HCT116 (cell line): ENCODE measurements around the gene SNED1. TPM values are rescaled to one million over a fixed set of nuclear protein-coding genes. Genes with fewer than 3 reads are reported as not detected.

Experiments used
- ATAC-seq: fragments of 200-7000 bp; cut with Tn5 transposase; 2 replicates; pipeline ENCODE4 v1.9.1; 2020; ENCODE audit warnings: mild to moderate bottlenecking, moderate library complexity
- BruUV-seq: library from RNA; stranded (reverse); fragments of 400-500 nt; replicated peaks from 2 replicates; lab custom pipeline; 2021; lab: Mats Ljungman, UMichigan
- CTCF ChIA-PET: fragments of 300-600 bp; sonication (Branson Sonifier 250); formaldehyde crosslinking; loops from one replicate; lab custom pipeline; 2021; ENCODE audit warnings: antibody characterized with exemption; lab: Charles Lee
- POLR2A ChIA-PET: fragments of 300-600, 350-600 bp; sonication (Branson Sonifier 250); formaldehyde crosslinking; loops from one replicate; lab custom pipeline; 2021; ENCODE audit warnings: antibody characterized with exemption; lab: Charles Lee
- RAD21 ChIA-PET, 2 experiments: fragments of 300-600 bp; sonication (Branson Sonifier 250); formaldehyde crosslinking; loops; one replicate each; lab custom pipeline; 2023; ENCODE audit warnings: low total read pairs in 2 of 2; ENCODE audit not compliant: uncharacterized antibody in 2 of 2, unreplicated experiment in 2 of 2, low non-redundant PET in 1 of 2; lab: Charles Lee
- DNase-seq: peaks from one replicate; pipeline ENCODE4 v3.0.0-alpha.2; 2010; ENCODE audit warnings: low read depth, low spot score
- H2AFZ ChIP-seq: fragments of 200-600 bp; shearing (Covaris generic), sonication (generic); 2 replicates; pipeline ENCODE4 v1.6.1; 2017; ENCODE audit warnings: low read depth, mixed run types, mixed read lengths, antibody characterized with exemption, low read length; ENCODE audit not compliant: poor library complexity, severe bottlenecking
- H3K27ac ChIP-seq: 2 replicates; pipeline ENCODE4 v1.5.1; 2012; ENCODE audit warnings: low read depth, low read length
- H3K27me3 ChIP-seq: fragments of 200-600 bp; sonication (generic); 2 replicates; pipeline ENCODE4 v1.6.1; 2016; ENCODE audit warnings: mixed run types, low read length, mixed read lengths; ENCODE audit not compliant: insufficient read depth
- H3K36me3 ChIP-seq, 2 experiments: fragments of 200-500 bp in 1 of 2; fragments of 200-600 bp in 1 of 2; sonication (Bioruptor generic) in 1 of 2; sonication (generic) in 1 of 2; 2 replicates each; pipeline versions ENCODE4 v1.5.1 to v1.6.1; 2014 to 2016; ENCODE audit warnings: low read length in 2 of 2, inconsistent platforms in 1 of 2, mixed read lengths in 1 of 2, mixed run types in 1 of 2; ENCODE audit not compliant: insufficient read depth in 2 of 2, control insufficient read depth in 1 of 2
- H3K4me1 ChIP-seq, 2 experiments: fragments of 200-600 bp in 1 of 2; sonication (generic) in 1 of 2; 2 replicates each; pipeline versions ENCODE4 v1.5.1 to v1.6.1; 2012 to 2017; ENCODE audit warnings: low read length in 2 of 2, inconsistent platforms in 1 of 2, mild to moderate bottlenecking in 1 of 2, mixed read lengths in 1 of 2, mixed run types in 1 of 2, moderate library complexity in 1 of 2; ENCODE audit not compliant: insufficient read depth in 2 of 2, control insufficient read depth in 1 of 2
- H3K4me2 ChIP-seq: fragments of 200-600 bp; sonication (generic); 2 replicates; pipeline ENCODE4 v1.6.1; 2017; ENCODE audit warnings: mixed run types, low read length, mixed read lengths
- H3K4me3 ChIP-seq, 2 experiments: fragments of 200-600 bp in 1 of 2; sonication (generic) in 1 of 2; replicated peaks in 1 of 2; 2 replicates each; pipeline ENCODE4 v1.5.1; 2011 to 2016; ENCODE audit warnings: low read length in 2 of 2, control low read depth in 1 of 2, low read depth in 1 of 2, mild to moderate bottlenecking in 1 of 2, mixed read lengths in 1 of 2, mixed run types in 1 of 2
- H3K79me2 ChIP-seq: fragments of 200-600 bp; sonication (generic); 2 replicates; pipeline ENCODE4 v1.6.1; 2017; ENCODE audit warnings: mild to moderate bottlenecking, mixed run types, low read length, moderate library complexity, mixed read lengths; ENCODE audit not compliant: insufficient read depth
- H3K9ac ChIP-seq: fragments of 200-600 bp; sonication (generic); 2 replicates; pipeline ENCODE4 v1.6.1; 2016; ENCODE audit warnings: low read length, mixed read lengths
- H3K9me2 ChIP-seq: fragments of 200-600 bp; sonication (generic), shearing (Covaris generic); 2 replicates; pipeline ENCODE4 v1.6.1; 2017; ENCODE audit warnings: mixed run types, mild to moderate bottlenecking, moderate library complexity; ENCODE audit not compliant: insufficient read depth
- H3K9me3 ChIP-seq, 2 experiments: fragments of 200-500 bp in 1 of 2; fragments of 200-600 bp in 1 of 2; sonication (Bioruptor generic) in 1 of 2; sonication (generic) in 1 of 2; 2 replicates each; pipeline ENCODE4 v1.6.1; 2014 to 2017; ENCODE audit warnings: low read length in 2 of 2, mixed read lengths in 2 of 2, inconsistent platforms in 1 of 2, low read depth in 1 of 2, mild to moderate bottlenecking in 1 of 2, mixed run types in 1 of 2, moderate library complexity in 1 of 2; ENCODE audit not compliant: control insufficient read depth in 1 of 2, insufficient read depth in 1 of 2
- H4K20me1 ChIP-seq: fragments of 200-600 bp; sonication (generic), shearing (Covaris generic); 2 replicates; pipeline ENCODE4 v1.6.1; 2017; ENCODE audit warnings: mixed run types, mild to moderate bottlenecking, moderate library complexity; ENCODE audit not compliant: insufficient read depth
- CBX3 ChIP-seq: IDR thresholded peaks from 2 replicates; pipeline ENCODE4 v1.6.1; 2012; ENCODE audit warnings: low read depth
- CEBPB ChIP-seq: IDR thresholded peaks from 2 replicates; pipeline ENCODE4 v1.6.1; 2012; ENCODE audit warnings: low read depth
- CTCF ChIP-seq, 3 experiments: fragments of 200-600 bp in 1 of 3; sonication (generic) in 1 of 3; IDR thresholded peaks in 2 of 3; conservative IDR thresholded peaks in 1 of 3; 2 replicates each; pipeline ENCODE4 v1.5.1; 2012 to 2017; ENCODE audit warnings: low read depth in 2 of 3, low read length in 2 of 3, antibody characterized with exemption in 1 of 3, borderline replicate concordance in 1 of 3, control low read depth in 1 of 3, mild to moderate bottlenecking in 1 of 3, mixed read lengths in 1 of 3, mixed run types in 1 of 3, moderate library complexity in 1 of 3; ENCODE audit not compliant: insufficient read depth in 1 of 3
- EGR1 ChIP-seq: IDR thresholded peaks from 2 replicates; pipeline ENCODE4 v1.6.1; 2012; ENCODE audit warnings: low read depth
- ELF1 ChIP-seq: IDR thresholded peaks from 2 replicates; pipeline ENCODE4 v1.6.1; 2012; ENCODE audit warnings: low read depth, borderline replicate concordance
- EZH2 ChIP-seq: fragments of 200-600 bp; sonication (generic); IDR thresholded peaks from 2 replicates; pipeline ENCODE4 v1.6.1; 2017; ENCODE audit warnings: antibody characterized with exemption, mixed run types
- EZH2phosphoT487 ChIP-seq: fragments of 200-600 bp; IDR thresholded peaks from 2 replicates; pipeline ENCODE4 v1.6.1; 2018; ENCODE audit warnings: antibody characterized with exemption, borderline replicate concordance
- FOSL1 ChIP-seq: IDR thresholded peaks from 2 replicates; pipeline ENCODE4 v1.6.1; 2012; ENCODE audit warnings: low read depth
- JUND ChIP-seq: IDR thresholded peaks from 2 replicates; pipeline ENCODE4 v1.6.1; 2012
- POLR2AphosphoS5 ChIP-seq: IDR thresholded peaks from 2 replicates; pipeline ENCODE4 v1.6.1; 2011; ENCODE audit warnings: mild to moderate bottlenecking, low read depth, low read length, moderate library complexity
- RAD21 ChIP-seq: IDR thresholded peaks from 2 replicates; pipeline ENCODE4 v1.6.1; 2012; ENCODE audit warnings: low read depth, mild to moderate bottlenecking
- SIN3A ChIP-seq: IDR thresholded peaks from 2 replicates; pipeline ENCODE4 v1.6.1; 2012; ENCODE audit warnings: low read depth
- SP1 ChIP-seq: IDR thresholded peaks from 2 replicates; pipeline ENCODE4 v1.6.1; 2012; ENCODE audit warnings: low read depth
- SRF ChIP-seq: IDR thresholded peaks from 2 replicates; pipeline ENCODE4 v1.6.1; 2012; ENCODE audit warnings: low read depth
- TCF7L2 ChIP-seq: IDR thresholded peaks from 2 replicates; pipeline ENCODE4 v1.7.0; 2011; ENCODE audit warnings: borderline replicate concordance, inconsistent platforms; ENCODE audit not compliant: insufficient read depth, insufficient read length; ENCODE audit errors: extremely low read depth
- ZBTB33 ChIP-seq: IDR thresholded peaks from 2 replicates; pipeline ENCODE4 v1.6.1; 2011; ENCODE audit warnings: mild to moderate bottlenecking, low read length, moderate library complexity; ENCODE audit not compliant: insufficient replicate concordance; ENCODE audit errors: extremely low read depth
- intact Hi-C: fragments of 100-400 bp; cut with micrococcal nuclease; formaldehyde crosslinking; loops from 2 replicates; pipeline ENCODE4 v1.10.0; 2022
- total RNA-seq: library from RNA; stranded (reverse); gene quantifications from one replicate; pipeline ENCODE4 v1.2.1, GENCODE V29; 2021; ENCODE audit not compliant: unreplicated experiment
- TF ChIP-seq, protein P1 (sequence below): IDR thresholded peaks from 2 replicates; pipeline ENCODE4 v1.6.1; 2012

Gene SNED1
- total RNA-seq, 1 experiment from 2014 or later: 9.6 TPM

GRCh38 chr2:241071677-241072111 lies 73.3 kb downstream of the SNED1 start:
- POLR2A ChIA-PET: no interaction called here
- Histone ChIP-seq H4K20me1 (no peaks in the 10 kb centered on the region), H3K27me3 (no peaks in the 10 kb centered on the region), H3K36me3 (no peaks in the 10 kb centered on the region), H3K9me3 (no peaks in the 10 kb centered on the region), H3K79me2 (no peaks in the 10 kb centered on the region), H3K4me1 (no peaks in the 10 kb centered on the region), H3K9ac (no peak overlapping the region), H3K27ac (no peak overlapping the region), H3K4me3 (no peak overlapping the region), H3K4me2 (no peak overlapping the region), H2AFZ (no peak overlapping the region), H3K9me2 (no peaks in the 10 kb centered on the region)
- RAD21 ChIA-PET: no interaction called here
- CTCF ChIA-PET: no interaction called here
- no peak for ATAC-seq
- no TSS peak for BruUV-seq
- DNase-seq: no peak
- intact Hi-C loops: loop anchor here (10.0 kb wide), 1 partner anchor 217 kb away; no protein-coding TSS in a partner anchor
- TF ChIP-seq FOSL1 (no peak), CBX3 (no peak), POLR2AphosphoS5 (no peak), ZBTB33 (no peak), SP1 (no peak), CEBPB (no peak), EZH2 (no peak), TCF7L2 (no peak), CTCF (IDR thresholded peaks at IDR 0.05 in 2 of 3, conservative IDR thresholded peaks at IDR 0.05 in 1 of 3; ENCODE audit: borderline replicate concordance in 1 of 3, insufficient read depth in 1 of 3, low read depth in 2 of 3, low read length in 2 of 3) (no peak), EZH2phosphoT487 (no peak), SIN3A (no peak), EGR1 (no peak), SRF (no peak), JUND (no peak), RAD21 (no peak), ELF1 (no peak)
- TF ChIP-seq, protein P1, sequence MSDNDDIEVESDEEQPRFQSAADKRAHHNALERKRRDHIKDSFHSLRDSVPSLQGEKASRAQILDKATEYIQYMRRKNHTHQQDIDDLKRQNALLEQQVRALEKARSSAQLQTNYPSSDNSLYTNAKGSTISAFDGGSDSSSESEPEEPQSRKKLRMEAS: no peak
